Measurements from ENCODE around the gene ZNF804A.

The ZNF804A gene

DNA sequence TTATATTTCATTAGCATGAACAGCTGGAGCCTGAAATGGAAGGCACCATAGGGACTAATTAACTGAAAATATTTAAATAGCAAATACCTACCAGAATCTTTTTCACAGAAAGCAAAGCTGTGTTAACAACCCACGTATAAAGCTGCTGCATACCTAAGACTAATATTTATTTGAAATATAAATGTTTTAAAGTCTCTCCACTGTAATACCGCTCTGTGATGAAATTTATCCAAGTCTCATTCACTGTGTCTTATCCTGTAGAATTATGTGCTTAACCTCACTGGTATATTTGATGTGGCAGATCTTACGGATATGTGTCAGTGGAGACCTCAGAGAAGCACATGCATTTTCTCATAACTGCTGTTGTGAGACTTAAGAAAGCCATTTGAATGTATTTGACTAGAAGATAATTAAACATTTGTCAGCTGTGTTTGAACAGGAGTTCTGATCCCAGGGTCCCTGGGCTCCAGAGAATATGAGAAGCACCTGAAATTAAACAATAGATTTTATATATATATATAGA lies 373.3 kb downstream of the ZNF804A start:
- no peak for DNase-seq
